HG02759 (cell line): ENCODE data around the gene SLIRP.
"Not testable (repeated sequence)": the region's sequence is repeated elsewhere in the genome, so short reads cannot be mapped to it uniquely, and the experiment has no call there.

Experiments used
- ATAC-seq: cut with Tn5 transposase; IDR thresholded peaks from one replicate; pipeline ENCODE4 v1.9.1; 2021; ENCODE audit warnings: mild to moderate bottlenecking, moderate library complexity; ENCODE audit not compliant: unreplicated experiment

The SLIRP gene

DNA sequence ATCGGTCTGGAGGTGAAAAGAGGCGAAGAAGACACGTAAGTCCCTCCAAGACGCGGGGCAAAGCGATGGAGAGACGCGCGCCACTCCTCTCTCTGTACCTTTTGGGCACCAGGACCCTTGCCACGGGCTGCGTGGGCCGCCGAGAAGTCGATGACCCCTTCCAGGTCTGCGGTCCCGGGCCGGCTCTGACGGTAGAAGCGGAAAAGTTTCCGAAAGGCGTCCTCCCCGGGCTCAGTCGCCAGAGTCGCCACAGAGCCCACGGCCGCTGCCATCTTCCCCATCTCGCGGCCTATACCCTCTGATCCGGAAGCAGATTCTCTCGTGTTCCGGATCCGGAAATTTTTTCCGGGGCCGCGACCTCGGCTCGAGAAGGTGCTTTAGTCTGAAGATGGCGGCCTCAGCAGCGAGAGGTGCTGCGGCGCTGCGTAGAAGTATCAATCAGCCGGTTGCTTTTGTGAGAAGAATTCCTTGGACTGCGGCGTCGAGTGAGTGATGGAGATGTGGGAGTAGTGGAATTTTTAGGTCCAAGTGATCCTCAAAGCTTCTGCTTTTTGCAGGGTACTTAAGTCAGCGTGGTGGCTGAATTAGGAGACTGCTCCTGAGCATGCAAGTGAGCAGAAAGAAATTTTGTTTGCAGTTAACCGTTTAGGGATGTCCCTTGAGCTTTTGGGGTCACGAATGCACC lies at the start of gene SLIRP, which contains the start of gene ALKBH1:
SLIRP (plus strand) TSS at position 380 of the 685 bp plus-strand sequence; CDS start at position 389, 9 bp downstream.
ALKBH1 (minus strand) TSS at position 300 of the 685 bp plus-strand sequence; CDS start at position 281, 19 bp downstream.
- ATAC-seq = peak; percentile 98

- ATAC-seq = no peak
Observed at GRCh38 chr14:77659831-77660230, 48.1 kb upstream of the SLIRP start.

DNA sequence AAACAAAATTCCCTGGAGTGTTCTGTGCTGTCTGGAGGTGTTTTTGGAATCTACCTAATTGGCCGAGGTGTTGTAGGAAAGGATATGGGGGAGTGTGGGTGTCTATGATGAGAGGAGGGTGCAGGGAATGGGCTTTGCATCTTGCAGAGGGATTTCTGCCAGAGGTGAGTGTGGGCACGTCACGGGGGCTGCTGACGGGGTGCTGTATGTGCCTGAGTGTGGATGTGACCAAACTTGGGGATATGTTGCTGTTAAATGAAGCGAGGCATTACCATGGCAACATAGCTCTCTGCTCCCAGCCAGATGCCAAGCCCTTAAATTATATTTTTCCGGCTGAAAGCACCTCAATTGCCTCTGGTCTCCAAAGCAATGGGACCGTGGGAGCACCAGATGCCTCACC lies 47.1 kb upstream of the SLIRP start:
- no peak for ATAC-seq

DNA sequence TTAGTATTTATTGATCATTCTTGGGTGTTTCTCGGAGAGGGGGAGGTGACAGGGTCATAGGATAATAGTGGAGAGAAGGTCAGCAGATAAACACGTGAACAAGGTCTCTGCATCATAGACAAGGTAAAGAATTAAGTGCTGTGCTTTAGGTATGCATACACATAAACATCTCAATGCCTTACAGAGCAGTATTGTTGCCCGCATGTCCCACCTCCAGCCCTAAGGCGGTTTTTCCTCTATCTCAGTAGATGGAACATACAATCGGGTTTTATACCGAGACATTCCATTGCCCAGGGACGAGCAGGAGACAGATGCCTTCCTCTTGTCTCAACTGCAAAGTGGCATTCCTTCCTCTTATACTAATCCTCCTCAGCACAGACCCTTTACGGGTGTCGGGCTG lies 46.3 kb upstream of the SLIRP start:
- not testable (repeated sequence) for ATAC-seq

GRCh38 chr14:77663293-77663692 lies 44.6 kb upstream of the SLIRP start:
- ATAC-seq = no peak

DNA sequence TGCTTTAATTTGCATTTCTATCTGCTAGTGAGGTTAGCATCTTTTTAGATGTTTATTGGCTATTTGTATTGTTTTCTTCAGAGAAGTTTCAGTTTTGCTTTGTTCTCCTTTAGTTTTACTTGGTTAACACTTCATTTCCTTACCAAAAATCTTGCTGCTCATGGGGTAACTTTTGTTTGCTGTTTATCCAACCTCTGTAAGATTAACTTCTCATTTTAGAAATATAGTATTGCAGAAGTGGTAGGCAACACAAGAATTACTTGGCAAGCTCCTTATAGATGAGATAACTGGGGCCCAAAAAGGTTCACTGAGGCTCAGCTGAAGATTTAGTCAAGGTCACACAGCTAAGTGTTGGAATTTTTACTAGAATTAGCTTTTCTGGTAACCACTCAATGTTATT lies 40.6 kb upstream of the SLIRP start:
- no peak for ATAC-seq

- no peak for ATAC-seq
Observed at GRCh38 chr14:77673193-77673592, 34.7 kb upstream of the SLIRP start.

DNA sequence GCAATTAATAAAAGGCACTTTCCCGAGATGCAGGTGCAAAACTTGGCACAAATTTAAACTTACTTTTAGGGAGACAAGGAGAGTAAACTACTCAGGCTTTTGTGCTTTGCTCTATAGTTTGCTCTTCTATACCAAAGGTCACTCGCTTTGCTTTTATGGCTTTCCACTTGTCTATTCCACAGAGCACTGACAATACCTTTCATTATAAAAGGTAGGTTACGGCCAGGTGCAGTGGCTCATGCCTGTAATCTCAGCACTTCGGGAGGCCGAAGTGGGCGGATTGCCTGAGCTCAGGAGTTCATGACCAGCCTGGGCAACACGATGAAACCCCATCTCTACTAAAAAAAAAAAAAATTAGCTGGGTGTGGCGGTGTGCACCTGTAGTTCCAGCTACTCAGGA lies 33.0 kb upstream of the SLIRP start:
- ATAC-seq = no peak

DNA sequence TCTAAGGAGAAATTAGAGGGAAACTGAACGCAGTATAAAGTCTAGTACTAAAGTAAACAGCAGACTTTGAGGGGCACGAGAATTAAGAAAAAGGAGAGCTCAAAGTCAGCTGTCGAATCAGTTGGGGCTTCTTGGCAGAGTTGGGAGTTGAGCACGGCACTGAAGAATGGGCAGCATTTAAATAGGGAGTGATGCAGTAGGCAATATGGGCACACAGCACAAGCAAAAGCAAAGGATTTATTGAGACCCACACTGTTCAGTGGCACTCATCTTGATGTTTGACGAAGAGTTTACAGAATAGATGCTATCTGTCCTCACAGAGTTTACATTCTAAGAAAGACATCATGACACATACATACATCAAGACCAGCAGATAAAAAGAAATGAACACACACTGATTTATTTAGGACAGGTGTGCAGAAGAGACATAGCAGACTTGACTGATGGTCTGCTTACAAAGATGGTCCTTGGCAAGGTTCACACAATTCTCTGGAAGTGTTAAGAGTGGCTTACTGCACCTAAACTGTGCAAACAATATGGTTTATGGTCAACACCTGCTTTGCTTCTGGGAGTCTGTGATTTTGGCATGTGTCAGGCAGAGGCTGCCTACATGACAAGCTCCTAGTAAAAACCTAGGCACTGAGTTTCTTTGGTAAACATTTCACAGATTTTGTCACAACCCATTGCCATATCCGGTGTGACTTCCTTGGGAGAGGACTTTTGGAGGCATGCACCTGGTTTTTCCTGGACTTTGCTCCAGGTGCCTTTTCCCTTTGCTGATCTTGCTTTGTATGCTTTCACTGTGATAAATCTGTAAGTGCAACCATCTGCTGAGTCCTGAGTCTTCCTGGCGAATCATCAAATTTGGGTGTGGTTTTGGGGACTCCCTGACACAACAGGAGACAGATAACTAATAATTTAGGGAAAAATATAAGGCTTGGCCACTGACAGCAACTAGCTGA lies 26.4 kb upstream of the SLIRP start:
- no peak for ATAC-seq

GRCh38 chr14:77682158-77682553 lies 25.7 kb upstream of the SLIRP start:
- no peak for ATAC-seq

- no peak for ATAC-seq
Observed at GRCh38 chr14:77691259-77691658, 16.6 kb upstream of the SLIRP start.

GRCh38 chr14:77707355-77707723 lies 564 bp upstream of the SLIRP start:
- peak; percentile 33 for ATAC-seq

DNA sequence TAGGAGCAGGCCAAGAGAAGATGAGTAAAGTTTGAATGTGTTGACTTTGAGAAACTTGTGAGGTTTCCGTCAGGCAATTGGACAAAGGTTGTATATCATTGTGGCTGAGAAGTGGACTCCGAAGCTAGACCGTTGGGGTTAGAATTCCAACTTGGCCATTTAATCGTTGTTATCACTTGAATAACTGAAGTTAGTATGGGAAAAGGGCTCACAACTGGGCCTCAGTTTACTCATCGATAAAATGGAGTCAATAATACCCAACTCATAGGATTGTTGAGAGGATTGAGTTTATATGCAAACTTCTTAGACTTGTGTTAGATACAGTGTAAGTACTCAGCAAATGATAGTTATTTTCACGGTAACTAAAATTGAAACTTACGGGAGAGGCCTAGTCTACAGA lies 846 bp downstream of the SLIRP start:
- no peak for ATAC-seq

GRCh38 chr14:77709412-77709811 lies 1.5 kb downstream of the SLIRP start:
- ATAC-seq = no peak

GRCh38 chr14:77710364-77710763 lies 2.5 kb downstream of the SLIRP start:
- no peak for ATAC-seq

DNA sequence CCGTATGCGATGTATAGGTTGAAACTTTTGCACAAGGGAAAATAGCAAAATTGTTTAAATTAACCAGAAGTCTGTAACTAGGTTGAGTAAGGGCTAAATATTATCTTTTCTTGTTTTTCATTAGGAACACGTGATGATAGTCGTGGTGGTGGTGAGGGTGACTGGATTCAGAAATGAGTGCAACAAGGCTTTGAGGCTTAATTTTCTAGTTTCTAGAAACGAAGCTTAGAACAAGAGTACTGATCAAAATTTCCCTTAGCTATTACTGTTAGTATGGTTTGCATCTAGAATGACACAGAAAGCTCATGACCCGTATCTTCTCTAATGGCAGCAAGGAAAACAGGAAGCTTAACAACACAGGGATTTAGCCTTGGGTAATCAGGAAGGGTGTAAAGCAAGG lies 7.0 kb downstream of the SLIRP start:
- no peak for ATAC-seq

DNA sequence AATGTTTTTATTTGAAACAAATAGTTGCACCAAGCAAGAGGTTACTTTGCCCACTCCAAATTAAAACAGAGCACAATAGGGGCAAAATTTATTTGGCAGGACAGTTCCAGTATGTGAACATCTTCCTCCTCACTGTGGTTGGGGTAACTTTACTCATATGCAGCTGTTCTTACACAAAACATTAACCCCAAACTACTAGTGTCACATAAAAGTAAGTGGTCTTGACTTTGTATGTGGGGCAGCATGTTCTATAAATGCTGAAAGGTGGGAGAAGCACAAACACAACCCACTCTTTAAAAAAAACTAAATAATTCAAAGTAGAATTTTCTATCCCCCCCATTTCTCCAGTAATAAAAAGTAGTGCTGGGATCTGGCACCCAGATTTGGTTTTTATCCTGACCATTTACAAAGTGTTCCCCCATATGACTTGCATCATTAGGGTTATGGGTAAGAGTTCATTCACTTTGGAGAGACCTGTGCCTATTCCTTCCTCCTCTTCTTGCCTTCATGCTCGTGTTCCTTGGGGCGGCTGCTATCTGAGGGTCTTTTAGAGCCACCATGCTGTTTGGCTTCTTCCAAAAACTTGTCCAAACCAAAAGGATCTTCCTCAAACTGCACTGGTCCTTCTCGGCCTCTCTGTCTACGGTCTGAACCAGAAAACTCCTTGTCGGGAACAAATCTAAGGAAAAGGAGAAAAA lies 9.9 kb downstream of the SLIRP start:
- ATAC-seq = no peak

GRCh38 chr14:77721437-77721836 lies 13.5 kb downstream of the SLIRP start:
- ATAC-seq = no peak

DNA sequence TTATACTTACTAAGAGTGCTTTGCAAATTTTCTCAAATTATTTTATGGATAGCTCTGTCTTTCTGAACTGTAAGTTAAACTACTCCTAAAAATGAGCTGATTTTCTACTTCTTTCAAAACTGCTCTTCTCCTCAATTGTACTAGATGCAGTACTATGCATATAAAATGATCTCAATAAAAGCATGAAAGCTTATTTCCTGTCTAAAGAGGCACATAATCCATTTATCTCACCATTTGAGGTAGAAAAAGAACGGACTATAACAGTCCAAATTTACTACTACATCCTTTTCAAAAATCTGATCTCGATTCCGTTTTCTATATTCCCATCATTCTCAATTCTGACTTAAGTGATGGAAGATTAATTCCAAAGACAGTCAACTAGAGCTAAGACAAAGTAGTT lies 14.4 kb downstream of the SLIRP start:
- no peak for ATAC-seq

DNA sequence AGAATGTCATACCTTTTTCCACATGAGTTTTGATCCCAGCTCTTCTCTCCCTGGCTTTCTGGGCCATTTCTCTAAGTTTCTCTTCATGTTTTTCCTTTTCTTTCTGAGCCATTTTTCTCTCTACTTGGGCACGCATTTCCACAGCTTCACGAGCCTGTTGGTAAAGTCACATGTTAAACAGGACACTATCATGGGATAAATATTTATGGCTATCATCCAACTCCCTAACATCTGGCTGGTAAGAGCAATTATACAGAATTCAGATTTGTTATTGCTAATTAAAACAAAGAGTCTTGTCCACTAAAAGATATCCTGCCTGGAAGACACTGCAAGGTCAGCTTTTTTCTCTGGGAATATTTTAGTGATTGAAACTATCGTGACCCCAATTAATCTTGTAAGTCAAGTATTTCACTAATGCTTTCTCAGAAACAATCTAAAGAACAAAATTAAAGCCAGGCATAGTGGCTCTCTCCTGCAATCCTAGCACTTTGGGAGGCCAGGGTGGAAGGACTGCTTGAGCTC lies 23.1 kb downstream of the SLIRP start:
- ATAC-seq = no peak

- ATAC-seq = no peak
Observed at GRCh38 chr14:77738559-77739250, 30.8 kb downstream of the SLIRP start.
